NCI-H187 (cell line): Measurements from ENCODE around the gene ANKRD17.
A peak's percentile ranks its signal among the peaks of the same experiment; 100 is the strongest.
"Not testable (repeated sequence)": the region's sequence is repeated elsewhere in the genome, so short reads cannot be mapped to it uniquely, and the experiment has no call there.

Experiments
- DNase-seq, 2 experiments: peaks; one replicate each; lab custom pipeline; 2025; lab: John Stamatoyannopoulos, UW

The ANKRD17 gene

DNA sequence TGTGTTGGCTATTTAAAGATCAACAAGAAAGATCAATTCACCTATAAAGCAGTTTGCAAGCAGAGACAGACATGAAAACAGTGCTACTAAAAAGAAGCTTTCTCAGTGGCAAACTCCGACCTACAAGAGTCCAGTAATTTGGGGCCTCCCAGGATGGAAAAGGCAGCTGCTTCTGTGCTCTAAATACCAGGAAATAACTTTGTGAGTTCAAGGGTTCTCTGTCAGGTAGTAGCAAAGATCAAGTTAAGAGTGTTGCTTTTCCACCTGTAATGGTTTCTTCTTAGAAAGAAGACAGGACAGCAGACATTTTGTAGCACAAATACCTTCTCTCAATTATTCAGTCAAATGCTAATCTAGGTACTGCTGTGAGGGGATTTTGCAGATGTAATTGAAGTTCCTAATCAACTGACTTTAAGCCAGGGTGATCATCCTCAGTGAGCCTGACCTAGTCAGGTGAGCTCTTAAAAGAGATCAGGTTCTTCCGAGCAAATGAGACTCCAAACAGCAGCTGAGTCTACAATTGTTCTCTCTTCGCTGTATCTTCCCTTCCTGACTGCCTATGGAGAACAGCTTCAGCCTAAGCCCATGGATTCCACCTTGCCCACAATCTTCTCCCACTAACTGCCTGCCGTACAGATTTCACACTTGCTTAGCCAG lies 13.5 kb downstream of the ANKRD17 start:
- DNase-seq: no peak

DNA sequence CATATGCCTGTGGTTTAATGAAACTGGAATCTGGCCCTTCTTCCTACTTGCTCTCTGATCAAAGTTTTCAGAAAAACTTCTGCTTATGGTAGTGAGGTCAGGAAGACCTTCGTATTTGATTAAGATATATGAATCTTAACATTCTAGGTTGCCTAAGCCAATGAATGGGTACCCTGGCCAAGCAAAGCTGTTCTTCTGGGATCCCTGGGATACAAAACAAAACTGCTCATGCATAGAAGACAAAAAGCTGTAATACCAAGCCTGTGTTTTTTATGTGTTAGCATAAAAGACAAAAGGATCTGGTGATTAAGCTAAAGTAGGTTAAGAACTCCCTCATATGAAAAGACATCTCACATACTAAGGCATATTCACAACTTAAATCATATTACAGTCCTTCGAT lies 21.6 kb downstream of the ANKRD17 start:
- DNase-seq: no peak

DNA sequence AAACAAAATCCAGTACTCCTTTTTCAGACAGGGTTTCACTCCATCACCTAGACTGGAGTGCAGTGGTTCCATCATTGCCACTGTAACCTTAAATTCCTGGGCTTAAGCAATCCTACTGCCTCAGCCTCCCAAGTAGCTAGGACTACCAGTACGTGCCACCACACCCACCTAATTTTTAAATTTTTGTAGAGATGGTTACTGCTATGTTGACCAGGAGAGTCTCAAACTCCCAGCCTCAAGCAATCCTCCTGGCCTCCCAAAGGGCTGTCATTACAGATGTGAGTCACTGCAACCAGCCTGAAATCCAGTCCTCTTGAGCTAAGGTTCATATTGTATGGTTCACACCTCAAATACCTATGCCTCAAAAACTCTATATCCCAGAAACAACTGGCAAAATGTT lies 22.4 kb downstream of the ANKRD17 start:
- no peak for DNase-seq

DNA sequence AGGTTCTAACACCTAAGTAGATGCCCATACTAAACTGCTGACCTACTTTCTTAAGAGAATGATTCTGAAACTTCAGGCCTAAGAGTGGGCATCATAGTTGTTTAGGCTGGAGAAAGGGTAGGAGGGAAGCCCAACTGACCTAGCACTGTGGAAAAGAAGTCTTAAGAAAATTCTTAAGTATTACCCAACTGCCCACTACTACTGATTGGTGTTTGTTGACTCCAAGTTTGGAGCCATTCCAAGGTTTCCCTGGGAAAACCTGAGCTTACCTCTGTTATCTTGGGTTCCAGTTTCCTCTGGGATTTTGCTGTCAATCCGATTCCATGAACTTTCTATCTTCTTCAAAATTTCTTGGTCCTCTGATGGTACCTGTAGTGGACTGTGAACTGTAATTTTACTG lies 23.9 kb downstream of the ANKRD17 start:
- DNase-seq: no peak

DNA sequence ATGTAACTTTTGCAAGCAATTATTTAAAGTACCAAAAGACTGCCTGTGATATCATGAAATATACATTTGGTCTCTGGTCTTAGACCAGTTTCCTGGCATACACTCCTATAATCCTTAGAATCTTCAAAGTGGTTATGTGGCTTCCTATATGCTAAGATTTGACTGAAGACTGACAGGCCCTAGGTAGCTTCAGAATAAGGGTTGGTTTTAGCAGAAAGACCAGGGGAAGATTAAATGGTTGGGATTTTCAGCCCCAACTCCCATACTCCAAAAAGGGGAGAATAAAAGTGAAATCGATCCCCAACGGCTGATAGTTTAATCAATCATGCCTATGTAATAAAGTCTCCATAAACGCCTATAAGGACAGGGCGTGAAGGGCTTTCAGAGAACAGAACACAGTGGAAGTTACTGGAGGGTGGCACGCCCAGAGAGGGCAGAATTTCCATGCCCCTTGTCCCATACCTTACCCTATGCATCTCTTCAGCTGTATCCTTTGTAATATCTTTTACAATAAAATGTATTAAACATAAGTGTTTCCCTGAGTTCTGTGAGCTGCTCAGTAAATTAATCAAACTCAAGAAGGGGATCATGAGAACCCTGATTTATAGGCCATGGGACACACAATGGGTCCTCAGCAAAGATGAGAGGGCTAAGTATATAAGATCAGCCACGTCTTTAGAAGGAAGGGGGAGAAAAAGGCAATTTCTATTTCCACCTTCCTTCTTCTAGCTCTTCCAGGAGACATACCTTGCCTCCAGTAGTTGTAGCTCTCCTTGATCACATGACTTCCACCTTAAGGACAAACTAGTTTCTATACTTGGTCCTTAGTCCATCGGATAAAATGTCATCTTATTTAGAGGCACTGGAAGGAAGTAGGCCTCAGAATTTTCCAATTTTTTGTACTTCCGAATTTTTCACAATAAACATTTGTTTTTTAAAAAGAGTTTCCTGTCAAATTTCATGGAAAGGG lies 26.8 kb downstream of the ANKRD17 start:
- no peak for DNase-seq

DNA sequence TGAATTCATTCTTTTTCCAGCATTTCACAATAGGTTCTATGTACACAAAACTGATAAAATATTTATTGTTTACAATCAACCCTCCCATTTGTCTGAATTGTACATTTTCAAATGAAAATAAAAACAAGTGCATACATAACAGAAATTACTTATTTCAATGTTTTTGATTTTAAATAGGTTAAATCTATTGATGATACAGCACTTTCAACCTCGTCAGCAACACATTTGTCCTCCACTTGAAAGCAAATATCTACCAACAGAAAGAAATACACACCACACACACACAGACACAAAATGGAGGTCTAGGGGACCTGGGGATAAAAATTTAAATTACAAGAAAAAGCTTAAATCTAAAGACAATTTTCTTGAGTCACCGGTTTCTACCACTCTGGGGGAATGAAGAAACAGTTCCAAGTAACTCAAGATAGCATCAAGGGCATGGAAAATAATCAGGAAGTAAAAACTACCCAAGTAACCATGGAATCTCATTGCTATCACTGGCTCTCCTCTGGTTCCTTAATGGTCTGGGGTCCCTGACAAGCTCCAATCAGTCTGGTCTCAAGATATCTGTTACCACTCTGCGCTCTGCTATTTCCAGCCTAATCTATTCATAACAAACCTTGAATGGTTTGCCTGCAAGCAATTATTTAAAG lies 27.6 kb downstream of the ANKRD17 start:
- no peak for DNase-seq

DNA sequence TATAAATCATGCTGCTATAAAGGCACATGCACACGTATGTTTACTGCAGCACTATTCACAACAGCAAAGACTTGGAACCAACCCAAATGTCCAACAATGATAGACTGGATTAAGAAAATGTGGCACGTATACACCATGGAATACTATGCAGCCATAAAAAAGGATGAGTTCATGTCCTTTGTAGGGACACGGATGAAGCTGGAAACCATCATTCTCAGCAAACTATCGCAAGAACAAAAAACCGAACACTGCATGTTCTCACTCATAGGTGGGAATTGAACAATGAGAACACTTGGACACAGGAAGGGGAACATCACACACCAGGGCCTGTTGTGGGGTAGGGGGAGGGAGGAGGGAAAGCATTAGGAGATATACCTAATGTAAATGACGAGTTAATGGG lies 29.8 kb downstream of the ANKRD17 start:
- not testable (repeated sequence) for DNase-seq

DNA sequence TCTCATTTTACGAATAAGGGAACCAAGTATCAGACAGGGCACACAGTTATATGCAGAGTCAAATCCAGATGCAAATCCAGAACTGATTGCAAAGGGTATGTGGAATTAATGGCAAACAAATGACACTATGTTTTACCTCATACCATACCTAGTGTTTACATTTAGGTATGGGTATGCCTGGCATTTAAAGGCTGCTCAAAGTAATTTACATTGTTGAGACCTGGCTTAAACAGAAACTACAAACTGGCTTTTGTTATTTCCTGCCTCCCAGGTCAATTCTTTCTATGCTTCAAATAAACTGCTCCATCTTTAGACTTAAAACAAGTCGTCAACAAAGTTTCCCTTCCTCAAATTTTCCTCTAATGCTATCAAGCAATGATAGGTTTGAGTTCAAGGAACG lies 33.7 kb downstream of the ANKRD17 start:
- DNase-seq: no peak

DNA sequence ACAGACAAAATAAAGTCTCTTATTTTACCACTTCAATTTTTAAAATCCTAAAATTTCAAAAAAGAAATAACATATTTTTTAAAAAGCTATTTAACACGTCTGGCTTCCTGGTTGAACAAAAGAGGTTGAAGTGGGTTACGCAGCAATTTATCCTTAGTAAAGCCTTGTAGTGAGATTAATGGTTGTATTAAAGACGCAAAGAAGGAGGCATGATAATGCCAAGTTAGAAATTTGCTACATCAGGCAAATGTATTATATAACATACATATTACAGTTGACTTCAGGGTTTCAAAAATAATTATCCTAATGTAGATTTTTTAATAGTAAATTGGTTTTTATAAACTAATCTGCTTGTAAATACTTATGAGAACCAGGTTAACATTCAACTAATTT lies 35.3 kb downstream of the ANKRD17 start:
- DNase-seq: peak in 1 of 2 experiments; percentile 46

DNA sequence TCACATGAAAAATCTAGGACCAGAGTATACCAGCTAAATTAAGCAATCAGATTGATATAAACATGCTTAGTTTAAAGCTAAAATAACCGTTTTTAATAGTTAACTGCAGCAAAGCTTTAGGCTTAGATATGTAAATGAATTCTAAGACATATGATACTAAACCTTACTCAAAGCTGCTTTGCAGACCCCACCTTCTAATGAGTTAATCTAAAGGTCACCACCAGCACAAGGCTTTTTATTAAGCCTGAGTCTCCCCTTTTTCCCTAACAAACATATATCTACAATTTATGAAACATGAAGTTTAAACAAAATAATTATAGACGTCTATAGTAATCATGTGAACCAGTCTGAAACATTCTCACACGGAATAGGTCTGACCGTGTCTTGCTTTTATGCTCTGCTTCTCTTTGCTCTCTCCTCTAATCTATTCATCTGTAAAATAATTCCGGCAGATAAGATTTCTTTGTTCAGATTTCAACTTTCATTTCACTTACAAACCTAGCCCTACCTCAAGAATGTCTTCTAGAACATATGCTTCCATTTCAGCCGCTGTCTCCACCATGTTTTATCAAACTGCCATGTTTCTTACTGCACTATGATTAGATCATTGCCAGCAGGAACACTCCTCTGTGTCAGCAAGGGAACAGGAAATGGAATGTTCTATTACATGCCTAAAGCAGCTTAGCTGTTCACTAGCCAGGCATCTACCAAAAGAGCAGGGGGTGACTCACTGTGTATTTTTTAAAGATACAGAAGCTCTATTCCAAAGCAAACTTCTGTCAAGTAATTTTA lies 35.9 kb downstream of the ANKRD17 start:
- DNase-seq: peak; percentile 46 to 50

DNA sequence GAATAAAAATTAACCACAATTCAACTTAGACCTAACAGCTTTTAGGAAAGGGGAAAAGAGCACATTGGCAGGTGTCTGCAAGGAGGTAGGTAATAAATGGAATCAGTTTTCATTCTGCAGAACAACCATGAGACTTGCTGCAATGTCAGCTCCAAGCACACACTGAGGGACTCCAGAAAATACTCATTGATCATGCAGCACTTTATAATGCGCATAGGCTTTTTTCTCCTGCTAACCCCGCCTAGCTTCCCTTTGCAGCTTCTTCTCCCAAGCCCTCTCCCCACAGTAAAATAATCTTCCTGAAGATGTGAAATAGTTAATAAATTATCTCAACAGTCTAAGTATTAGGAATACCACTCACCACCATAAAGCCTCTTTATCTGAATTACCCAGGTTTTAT lies 36.9 kb downstream of the ANKRD17 start:
- DNase-seq: no peak

DNA sequence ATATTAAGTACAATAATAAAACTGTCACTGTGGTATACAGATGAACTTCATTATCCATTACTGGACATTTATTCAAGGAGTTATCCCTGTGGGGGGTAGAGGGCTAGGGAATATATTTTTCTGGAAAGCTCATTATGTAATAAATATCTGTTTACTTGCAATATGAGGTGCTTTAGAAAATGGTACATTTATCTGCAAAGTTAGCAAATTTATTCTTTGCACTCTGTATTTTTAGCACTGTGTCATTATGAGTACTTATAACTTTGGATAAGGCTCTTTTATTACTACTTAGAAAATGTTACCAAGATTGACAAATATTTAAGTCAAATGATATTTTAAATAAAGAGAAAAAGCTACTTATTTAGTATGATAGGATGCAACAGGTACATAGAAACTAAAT lies 37.8 kb downstream of the ANKRD17 start:
- no peak for DNase-seq

DNA sequence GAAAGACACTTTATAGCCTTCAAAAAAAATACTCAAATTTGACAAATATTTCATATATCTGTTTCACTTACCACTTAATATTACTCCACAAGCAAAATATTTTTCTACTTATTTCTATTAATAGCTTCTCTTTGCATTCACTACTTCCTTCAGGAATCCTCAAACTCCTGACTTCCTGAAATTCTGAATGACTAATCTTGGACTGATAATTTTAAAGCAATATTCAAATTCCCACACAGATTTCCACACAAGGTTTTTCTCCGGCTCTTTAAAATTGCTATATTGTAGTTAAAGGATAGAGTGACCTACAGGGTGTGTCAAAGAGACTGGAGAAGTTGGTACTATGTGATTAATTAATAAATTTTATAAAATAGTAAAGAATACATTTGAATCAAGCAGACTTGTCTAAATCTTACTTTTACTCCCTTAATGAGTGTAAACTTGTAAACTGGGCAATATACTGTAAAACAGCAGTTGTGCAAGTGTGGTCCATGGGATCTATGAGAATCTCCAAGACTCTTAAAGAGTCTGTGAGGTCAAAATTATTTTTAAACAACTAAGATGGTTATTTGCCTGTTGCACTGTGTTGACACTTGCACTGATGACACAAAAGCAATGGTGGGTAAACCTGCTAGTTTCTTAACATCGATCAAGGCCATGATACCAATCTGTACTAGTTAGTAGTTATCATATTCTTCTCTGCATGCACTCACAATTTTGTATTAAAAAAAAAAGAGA lies 44.5 kb downstream of the ANKRD17 start:
- DNase-seq: no peak

DNA sequence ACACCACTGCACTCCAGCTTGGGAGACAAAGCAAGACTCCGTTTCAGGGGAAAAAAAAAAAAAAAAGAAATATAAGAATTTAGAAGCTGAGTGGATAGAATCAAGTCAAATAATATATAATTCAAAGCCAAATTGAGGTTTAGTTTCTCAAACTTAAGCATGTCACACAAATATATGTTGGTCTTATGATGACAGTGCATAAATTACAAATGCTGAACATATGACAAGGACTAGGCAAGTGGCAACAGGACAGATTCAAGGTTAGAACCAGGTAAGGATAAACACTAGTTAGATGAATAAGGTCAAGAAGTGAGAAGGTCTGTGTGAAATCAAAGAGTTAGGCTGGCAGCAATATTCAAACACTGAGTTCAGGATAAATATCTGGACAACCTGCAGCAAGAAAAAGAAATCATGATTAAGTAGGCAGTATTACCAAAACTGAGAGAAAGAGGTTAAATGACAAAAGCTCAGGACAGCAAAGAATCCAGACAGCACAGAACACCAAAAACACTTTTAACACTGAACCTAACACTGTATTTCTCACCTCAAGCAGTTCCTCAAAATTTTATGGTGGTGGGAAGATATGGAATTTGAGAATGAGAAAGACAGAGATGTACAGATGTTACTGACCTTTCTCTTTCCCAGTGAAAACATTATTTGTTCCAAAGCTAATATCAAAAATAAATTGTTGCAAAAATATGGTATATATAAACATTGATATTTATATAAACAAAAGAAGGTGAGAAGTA lies 45.4 kb downstream of the ANKRD17 start:
- no peak for DNase-seq

DNA sequence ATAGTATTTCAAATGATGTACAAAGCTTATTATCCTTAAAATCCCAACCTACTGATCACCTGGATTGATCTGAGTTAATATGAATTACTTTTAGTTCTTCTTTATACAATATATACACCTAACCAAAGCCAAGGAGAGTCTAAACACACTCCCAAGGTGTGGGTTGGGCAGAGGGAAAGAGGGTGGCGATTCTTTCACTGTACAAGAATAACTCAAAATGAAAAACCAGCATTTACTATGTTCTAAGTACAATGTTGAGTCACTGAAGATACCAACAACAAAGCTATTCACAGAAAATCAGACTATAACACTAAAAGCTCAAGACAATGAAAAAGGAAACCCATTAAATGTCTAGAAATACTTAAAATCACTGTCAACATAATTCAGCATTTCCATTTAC lies 46.6 kb downstream of the ANKRD17 start:
- DNase-seq: no peak

DNA sequence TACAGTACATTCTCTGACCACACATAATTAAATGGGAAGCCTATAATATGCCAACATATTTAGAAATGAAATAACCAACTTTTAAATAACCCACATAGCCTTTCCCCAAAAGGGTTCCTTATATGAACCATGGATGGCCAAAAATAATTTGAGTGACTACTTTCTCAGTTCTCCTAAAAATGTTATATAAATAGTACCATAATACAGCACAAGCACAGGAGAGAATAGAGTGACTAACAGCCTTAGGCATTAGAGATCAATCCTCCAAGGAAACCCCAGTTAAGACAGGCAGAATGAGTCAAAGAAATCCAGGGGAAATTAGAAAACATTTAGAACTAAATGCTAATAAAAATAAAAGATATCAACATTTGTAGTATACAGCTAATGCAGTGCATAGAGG lies 50.2 kb downstream of the ANKRD17 start:
- no peak for DNase-seq

DNA sequence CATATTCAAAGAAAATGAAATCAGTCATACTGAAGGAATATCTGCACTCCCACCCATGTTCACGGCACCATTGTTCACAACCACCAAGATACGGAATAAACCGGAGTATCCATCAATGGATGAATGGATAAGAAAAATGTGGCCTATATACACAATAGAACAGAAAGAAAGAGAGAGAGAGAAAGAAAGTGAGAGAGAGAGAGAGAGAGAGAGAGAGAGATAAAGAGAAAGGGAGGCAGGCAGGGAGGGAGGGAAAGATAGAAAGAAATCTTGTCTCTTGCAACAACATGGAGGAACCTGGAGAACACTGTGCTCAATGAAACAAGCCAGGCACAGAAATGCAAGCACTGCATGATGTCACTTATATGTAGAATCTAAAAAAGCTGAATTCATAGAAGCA lies 52.4 kb downstream of the ANKRD17 start:
- no peak for DNase-seq

DNA sequence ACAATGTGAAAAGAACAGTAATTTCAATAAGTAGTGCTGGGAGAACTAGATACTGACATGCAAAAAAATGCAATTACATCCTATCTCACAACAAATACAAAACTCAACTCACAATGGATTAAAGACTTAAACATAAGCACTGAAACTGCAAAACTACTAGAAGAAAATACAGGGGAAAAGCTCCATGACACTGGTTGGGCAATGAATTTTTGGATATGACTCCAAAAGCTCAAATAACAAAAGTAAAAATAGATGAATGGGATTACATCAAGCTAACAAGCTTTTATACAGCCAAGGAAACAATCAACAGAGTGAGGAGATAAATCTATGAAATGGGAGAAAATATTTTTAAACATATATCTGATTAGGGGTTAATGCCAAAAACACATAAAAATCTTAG lies 53.1 kb downstream of the ANKRD17 start:
- no peak for DNase-seq

DNA sequence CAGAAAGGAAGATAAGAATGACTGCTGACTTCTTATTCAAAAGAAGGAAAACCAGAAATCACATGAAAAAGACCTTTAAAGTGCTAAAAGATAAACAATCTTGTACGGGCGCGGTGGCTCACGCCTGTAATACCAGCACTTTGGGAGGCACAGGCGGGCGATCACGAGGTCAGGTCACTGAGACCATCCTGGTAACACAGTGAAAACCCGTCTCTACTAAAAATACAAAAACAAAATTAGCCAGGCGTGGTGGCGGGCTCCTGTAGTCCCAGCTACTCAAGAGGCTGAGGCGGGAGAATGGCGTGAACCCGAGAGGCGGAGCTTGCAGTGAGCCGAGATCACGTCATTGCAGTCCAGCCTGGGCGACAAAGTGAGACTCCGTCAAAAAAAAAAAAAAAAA lies 54.6 kb downstream of the ANKRD17 start:
- DNase-seq: not testable (repeated sequence)

DNA sequence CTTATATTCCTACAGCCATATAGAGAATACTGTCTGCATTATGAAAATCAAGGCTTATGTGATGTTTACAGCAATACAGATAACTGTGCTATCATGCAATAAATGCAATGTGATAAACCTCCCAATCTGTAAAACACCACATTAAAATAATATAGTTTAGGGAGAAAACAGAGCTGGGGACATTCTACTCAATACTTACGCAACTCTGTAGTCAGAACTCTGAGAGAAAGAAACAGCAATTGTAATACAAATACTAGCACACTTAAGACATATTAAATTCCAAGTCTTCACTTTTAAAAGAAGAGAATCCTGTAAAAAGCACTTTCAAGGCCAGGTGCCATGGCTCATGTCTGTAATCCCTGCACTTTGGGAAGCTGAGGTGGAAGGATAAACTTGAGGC lies 61.4 kb downstream of the ANKRD17 start:
- DNase-seq: no peak

DNA sequence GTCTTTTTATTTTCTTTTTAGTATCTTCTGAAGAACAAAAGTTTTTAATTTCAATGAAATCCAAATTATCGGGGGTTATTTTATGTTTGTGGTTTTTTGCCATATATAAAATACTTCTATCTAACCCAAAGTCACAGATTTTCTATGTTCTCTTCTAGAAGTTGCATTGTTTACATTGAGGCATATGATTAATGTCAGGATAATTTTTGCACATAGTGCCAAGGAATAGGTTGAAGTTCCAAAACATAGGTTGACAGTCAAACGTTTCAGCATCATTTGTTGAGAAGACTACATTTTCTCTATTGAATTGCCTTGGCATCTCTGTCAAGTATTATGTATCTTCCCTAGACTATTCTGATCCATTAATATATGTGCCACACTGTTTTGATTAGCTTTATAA lies 64.5 kb downstream of the ANKRD17 start:
- DNase-seq: no peak
